Measurements from ENCODE around the gene DTL. TPM values are rescaled to one million over a fixed set of nuclear protein-coding genes. Genes with fewer than 3 reads are reported as not detected.

The DTL gene
- total RNA-seq, 1 experiment from 2014 or later: 73.0 TPM

GRCh38 chr1:212108187-212108586 is 72.6 kb downstream of the DTL start:
- Histone ChIP-seq H3K18ac (ENCODE audit: insufficient read length, low read depth, low read length) (no peak overlapping the region), H3K4ac (ENCODE audit: low read depth, low read length) (no peak overlapping the region), H3K23ac (ENCODE audit: insufficient read length, low read depth, low read length) (no peak overlapping the region), H2BK15ac (ENCODE audit: low read depth, low read length) (no peak overlapping the region), H3K56ac (ENCODE audit: insufficient read length, low read depth, low read length) (no peak overlapping the region), H4K8ac (replicated peaks; ENCODE audit: insufficient read length, low read depth, low read length) (no peak overlapping the region), H4K91ac (ENCODE audit: insufficient read length, low read depth, low read length) (no peak overlapping the region), H3K79me2 (ENCODE audit: insufficient read depth, low read length) (no peaks in the 10 kb centered on the region), H4K5ac (ENCODE audit: insufficient read length, low read depth, low read length) (no peak overlapping the region), H3K9ac (ENCODE audit: extremely low read depth, insufficient read length, low read length) (no peak overlapping the region), H3K27me3 (ENCODE audit: insufficient read depth, low read length) (no peaks in the 10 kb centered on the region), H2BK20ac (ENCODE audit: low read depth, low read length, poor library complexity, severe bottlenecking) (no peak overlapping the region), H3K9me3 (ENCODE audit: control insufficient read depth, low read depth, low read length) (no peaks in the 10 kb centered on the region), H3K79me1 (ENCODE audit: insufficient read depth, low read depth, low read length, poor library complexity, severe bottlenecking) (no peaks in the 10 kb centered on the region), H3K4me2 (ENCODE audit: insufficient read depth, insufficient read length, low read length) (no peak overlapping the region), H3K14ac (ENCODE audit: insufficient read depth, low read length) (no peak overlapping the region), H3K27ac (ENCODE audit: insufficient read length, low read depth, low read length) (no peak overlapping the region), H4K20me1 (ENCODE audit: control insufficient read depth, insufficient read depth, insufficient read length) (no peaks in the 10 kb centered on the region), H2AFZ (ENCODE audit: low read length) (no peak overlapping the region), H3K4me1 (ENCODE audit: insufficient read depth, low read length) (0 out of 2 replicates have a peak, but pooled peaks cover 5% of the 10 kb centered on the region), H2BK12ac (ENCODE audit: insufficient read length, low read depth, low read length) (no peak overlapping the region), H2BK120ac (ENCODE audit: low read depth, low read length, poor library complexity, severe bottlenecking) (no peak overlapping the region), H2AK5ac (ENCODE audit: insufficient read length, low read length) (no peak overlapping the region), H3T11ph (ENCODE audit: low read length) (no peak overlapping the region), H3K23me2 (ENCODE audit: insufficient read length, low read depth, low read length, poor library complexity, severe bottlenecking) (no peaks in the 10 kb centered on the region), H2BK5ac (ENCODE audit: insufficient read length, low read length) (no peak overlapping the region)
- Mint-ChIP-seq H3K27me3 (ENCODE audit: low read depth) (no peaks in the 10 kb centered on the region), H3K27ac (no peak overlapping the region), H3K9me3 (no peaks in the 10 kb centered on the region), H3K36me3 (ENCODE audit: insufficient read depth in 1 of 3, low read depth in 3 of 3) (peaks cover 0 to 7% (median 4%) of the 10 kb centered on the region in 3 experiments; a peak in 3 of 7 replicates), H3K4me1 (peaks cover 34 to 41% of the 10 kb centered on the region in 2 experiments), H3K4me3 (no peak overlapping the region)
- DNase-seq: no peak
- no peak for TF ChIP-seq CTCF (conservative IDR thresholded peaks at IDR 0.05)
- WGBS (ENCODE audit: extremely low coverage, insufficient read length, low lambda C conversion rate): no CpG with 5 or more reads among the region's 1 CpG

All from H9 (cell line).